Measurements from ENCODE around the gene NEMP2. TPM values are rescaled to one million over a fixed set of nuclear protein-coding genes. Genes with fewer than 3 reads are reported as not detected.

NEMP2 gene
- total RNA-seq, 1 experiment from 2014 or later = 8.3 TPM

DNA sequence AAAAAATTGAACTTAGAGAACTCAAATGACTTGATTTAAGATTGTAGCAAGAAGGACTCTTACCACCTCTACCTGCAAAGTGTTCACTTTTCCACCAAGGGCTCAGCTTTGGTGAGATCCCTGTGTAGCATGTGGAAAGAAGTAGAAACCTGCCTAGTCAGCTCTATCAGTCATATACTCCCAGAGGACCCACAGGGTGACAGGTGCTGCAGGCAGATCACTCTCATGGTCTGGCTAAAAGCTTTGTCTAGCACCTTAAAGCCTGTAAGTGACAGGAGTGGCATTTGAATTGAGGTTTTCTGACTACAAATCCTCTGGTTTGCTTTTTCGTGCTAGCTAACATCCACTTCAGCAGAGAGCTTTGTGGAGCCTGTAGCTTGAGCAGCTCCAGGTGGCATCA, 18.7 kb upstream of the NEMP2 start:
- Histone ChIP-seq H4K20me1 (ENCODE audit: insufficient read depth) (no peaks in the 10 kb centered on the region), H3K4me1 (replicated peaks; ENCODE audit: insufficient read depth) (no peaks in the 10 kb centered on the region), H3K9me2 (ENCODE audit: insufficient read depth) (no peaks in the 10 kb centered on the region), H3K79me2 (ENCODE audit: low read depth) (no peaks in the 10 kb centered on the region), H3F3A (ENCODE audit: insufficient read depth, low read depth) (no peaks in the 10 kb centered on the region), H2AFZ (no peak overlapping the region), H3K4me3 (no peak overlapping the region), H3K4me2 (no peak overlapping the region), H3K36me3 (ENCODE audit: low read depth) (no peaks in the 10 kb centered on the region), H3K9me3 (ENCODE audit: insufficient read depth, low read depth) (no peaks in the 10 kb centered on the region), H3K27ac (no peak overlapping the region), H3K27me3 (ENCODE audit: insufficient read depth, low read depth) (no peaks in the 10 kb centered on the region)
- BruUV-seq (replicated peaks) = no TSS peak
- POLR2A ChIA-PET (ENCODE audit: unreplicated experiment) = no interaction called here
- CTCF ChIA-PET = no interaction called here
- DNase-seq = no peak
- intact Hi-C loops (cut with micrococcal nuclease; ENCODE audit: unreplicated experiment) = no loop called here
- TF ChIP-seq EZH2 (IDR thresholded peaks at IDR 0.05; ENCODE audit: low read depth) = no peak
- TF ChIP-seq, protein P1, sequence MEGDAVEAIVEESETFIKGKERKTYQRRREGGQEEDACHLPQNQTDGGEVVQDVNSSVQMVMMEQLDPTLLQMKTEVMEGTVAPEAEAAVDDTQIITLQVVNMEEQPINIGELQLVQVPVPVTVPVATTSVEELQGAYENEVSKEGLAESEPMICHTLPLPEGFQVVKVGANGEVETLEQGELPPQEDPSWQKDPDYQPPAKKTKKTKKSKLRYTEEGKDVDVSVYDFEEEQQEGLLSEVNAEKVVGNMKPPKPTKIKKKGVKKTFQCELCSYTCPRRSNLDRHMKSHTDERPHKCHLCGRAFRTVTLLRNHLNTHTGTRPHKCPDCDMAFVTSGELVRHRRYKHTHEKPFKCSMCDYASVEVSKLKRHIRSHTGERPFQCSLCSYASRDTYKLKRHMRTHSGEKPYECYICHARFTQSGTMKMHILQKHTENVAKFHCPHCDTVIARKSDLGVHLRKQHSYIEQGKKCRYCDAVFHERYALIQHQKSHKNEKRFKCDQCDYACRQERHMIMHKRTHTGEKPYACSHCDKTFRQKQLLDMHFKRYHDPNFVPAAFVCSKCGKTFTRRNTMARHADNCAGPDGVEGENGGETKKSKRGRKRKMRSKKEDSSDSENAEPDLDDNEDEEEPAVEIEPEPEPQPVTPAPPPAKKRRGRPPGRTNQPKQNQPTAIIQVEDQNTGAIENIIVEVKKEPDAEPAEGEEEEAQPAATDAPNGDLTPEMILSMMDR (conservative IDR thresholded peaks at IDR 0.05) = no peak

DNA sequence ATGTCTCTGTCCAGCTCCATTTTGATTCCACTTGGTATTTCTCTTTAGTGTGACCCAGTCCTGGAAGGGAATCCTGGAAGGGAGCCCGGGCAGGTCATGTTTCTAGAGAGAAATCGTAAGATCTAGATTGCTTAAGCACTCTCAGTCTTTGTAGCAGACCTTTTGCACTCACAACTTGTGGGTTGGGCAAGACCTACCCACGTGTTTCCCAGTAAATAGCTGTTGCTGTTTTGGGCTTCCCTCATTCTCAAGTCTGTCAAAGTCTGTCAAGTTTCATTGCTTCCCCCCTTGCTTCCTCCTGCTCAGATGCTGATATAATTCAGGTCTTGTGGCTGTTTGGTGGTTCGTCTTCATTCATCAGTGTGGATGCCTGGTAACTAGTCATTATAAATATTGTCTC, 17.4 kb upstream of the NEMP2 start:
- Histone ChIP-seq H3K9me3 (ENCODE audit: insufficient read depth, low read depth) (no peaks in the 10 kb centered on the region), H4K20me1 (ENCODE audit: insufficient read depth) (no peaks in the 10 kb centered on the region), H3F3A (ENCODE audit: insufficient read depth, low read depth) (no peaks in the 10 kb centered on the region), H2AFZ (no peak overlapping the region), H3K4me3 (no peak overlapping the region), H3K36me3 (ENCODE audit: low read depth) (no peaks in the 10 kb centered on the region), H3K27ac (no peak overlapping the region), H3K9me2 (ENCODE audit: insufficient read depth) (no peaks in the 10 kb centered on the region), H3K79me2 (ENCODE audit: low read depth) (no peaks in the 10 kb centered on the region), H3K27me3 (ENCODE audit: insufficient read depth, low read depth) (no peaks in the 10 kb centered on the region), H3K4me2 (no peak overlapping the region), H3K4me1 (replicated peaks; ENCODE audit: insufficient read depth) (no peaks in the 10 kb centered on the region)
- TF ChIP-seq, protein P1 (conservative IDR thresholded peaks at IDR 0.05) = no peak
- no peak for TF ChIP-seq EZH2 (IDR thresholded peaks at IDR 0.05; ENCODE audit: low read depth)
- no TSS peak for BruUV-seq (replicated peaks)
- no peak for DNase-seq
- intact Hi-C loops (cut with micrococcal nuclease; ENCODE audit: unreplicated experiment) = no loop called here
- CTCF ChIA-PET = no interaction called here
- POLR2A ChIA-PET (ENCODE audit: unreplicated experiment) = no interaction called here

DNA sequence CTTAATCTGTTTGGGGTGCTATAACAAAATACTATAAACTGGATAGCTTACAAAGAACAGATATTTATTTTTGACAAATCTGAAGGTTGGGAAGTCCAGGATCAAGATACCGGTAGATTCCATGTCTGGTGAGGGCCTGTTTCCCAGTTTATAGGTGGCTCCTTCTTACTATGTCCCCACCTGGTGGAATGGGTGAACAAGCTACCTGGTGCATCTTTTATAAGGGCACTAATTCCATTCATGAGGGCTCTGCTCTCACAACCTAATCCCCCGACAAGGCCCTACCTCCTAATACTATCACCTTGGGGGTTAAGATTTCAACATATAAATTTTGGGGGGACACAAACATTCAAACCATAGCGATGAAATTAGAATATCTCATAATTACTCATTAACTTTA, 15.6 kb upstream of the NEMP2 start:
- no peak overlapping the region for H3K4me3 ChIP-seq
- H3K9me2 ChIP-seq (ENCODE audit: insufficient read depth) = no peaks in the 10 kb centered on the region
- intact Hi-C loops (cut with micrococcal nuclease; ENCODE audit: unreplicated experiment) = no loop called here
- no peaks in the 10 kb centered on the region for H3K36me3 ChIP-seq (ENCODE audit: low read depth)
- no peaks in the 10 kb centered on the region for H3K9me3 ChIP-seq (ENCODE audit: insufficient read depth, low read depth)
- no TSS peak for BruUV-seq (replicated peaks)
- H3K27me3 ChIP-seq (ENCODE audit: insufficient read depth, low read depth) = no peaks in the 10 kb centered on the region
- no peak overlapping the region for H3K4me2 ChIP-seq
- ChIA-PET POLR2A (ENCODE audit: unreplicated experiment) (no interaction called here), CTCF (no interaction called here)
- H3K27ac ChIP-seq = no peak overlapping the region
- H3F3A ChIP-seq (ENCODE audit: insufficient read depth, low read depth) = no peaks in the 10 kb centered on the region
- no peaks in the 10 kb centered on the region for H4K20me1 ChIP-seq (ENCODE audit: insufficient read depth)
- no peaks in the 10 kb centered on the region for H3K79me2 ChIP-seq (ENCODE audit: low read depth)
- TF ChIP-seq, protein P1 (conservative IDR thresholded peaks at IDR 0.05) = no peak
- no peak for TF ChIP-seq EZH2 (IDR thresholded peaks at IDR 0.05; ENCODE audit: low read depth)
- no peaks in the 10 kb centered on the region for H3K4me1 ChIP-seq (replicated peaks; ENCODE audit: insufficient read depth)
- no peak for DNase-seq
- no peak overlapping the region for H2AFZ ChIP-seq
